GM21515 (cell line): Measurements from ENCODE around the gene ELFN1.

ENCODE experiments used
- ATAC-seq: cut with Tn5 transposase; IDR thresholded peaks from one replicate; pipeline ENCODE4 v1.9.1; 2021; ENCODE audit not compliant: unreplicated experiment

Gene ELFN1

DNA sequence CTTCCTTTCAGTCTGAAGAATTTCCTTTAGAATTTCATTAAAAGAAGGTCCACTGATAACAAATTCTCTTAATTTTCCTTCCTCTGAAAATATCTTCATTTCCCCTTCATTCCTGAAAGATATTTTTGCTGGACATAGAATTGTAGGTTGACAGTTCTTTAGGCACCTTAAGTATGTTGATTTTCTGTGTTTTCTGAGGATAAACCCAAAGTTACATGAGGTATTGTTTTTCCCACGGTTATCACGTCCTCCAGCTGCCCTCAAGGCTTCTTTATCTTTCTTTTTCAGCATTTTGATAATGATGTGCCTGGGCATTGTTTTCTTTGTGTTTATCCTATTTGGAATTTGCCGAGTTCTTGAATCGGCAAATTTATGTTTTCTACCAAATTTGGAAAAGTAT, 105.3 kb downstream of the ELFN1 start:
- no peak for ATAC-seq

DNA sequence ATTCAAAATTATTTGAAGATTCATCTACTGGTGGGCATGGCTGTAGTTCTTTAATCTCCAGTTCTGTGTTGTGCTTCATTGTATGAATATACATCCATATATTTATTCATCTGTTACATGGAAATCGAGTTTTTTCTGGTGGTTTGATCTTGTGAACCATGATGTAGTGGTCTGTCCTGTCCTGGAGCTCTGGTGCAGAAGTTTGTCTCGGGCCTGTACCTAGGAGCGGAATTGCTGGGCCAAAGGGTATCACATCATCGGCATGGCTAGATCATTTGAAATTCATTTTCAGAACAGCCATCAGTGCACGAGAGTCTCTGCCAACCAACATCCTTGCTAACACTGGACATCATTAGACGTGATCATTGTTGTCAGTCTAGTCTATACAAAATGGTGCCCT, 107.0 kb downstream of the ELFN1 start:
- no peak for ATAC-seq

DNA sequence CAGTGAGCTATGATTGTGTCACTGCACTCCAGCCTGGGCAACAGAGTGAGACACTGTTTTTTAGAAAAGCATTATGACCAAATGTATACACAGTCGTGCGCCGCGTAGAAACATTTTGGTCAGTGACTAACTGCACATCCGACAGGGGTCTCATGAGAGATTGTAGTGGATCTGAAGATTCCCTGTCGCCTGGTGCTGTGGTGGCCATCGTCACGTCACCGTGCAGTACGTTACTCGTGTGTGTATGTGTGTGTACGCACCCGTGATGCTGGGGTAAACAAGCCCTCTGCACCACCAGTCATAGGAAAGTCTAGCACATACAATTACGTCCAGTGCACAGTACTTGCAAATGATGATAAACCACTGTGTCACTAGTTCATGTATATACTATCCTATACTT, 109.4 kb downstream of the ELFN1 start:
- ATAC-seq, result no peak

DNA sequence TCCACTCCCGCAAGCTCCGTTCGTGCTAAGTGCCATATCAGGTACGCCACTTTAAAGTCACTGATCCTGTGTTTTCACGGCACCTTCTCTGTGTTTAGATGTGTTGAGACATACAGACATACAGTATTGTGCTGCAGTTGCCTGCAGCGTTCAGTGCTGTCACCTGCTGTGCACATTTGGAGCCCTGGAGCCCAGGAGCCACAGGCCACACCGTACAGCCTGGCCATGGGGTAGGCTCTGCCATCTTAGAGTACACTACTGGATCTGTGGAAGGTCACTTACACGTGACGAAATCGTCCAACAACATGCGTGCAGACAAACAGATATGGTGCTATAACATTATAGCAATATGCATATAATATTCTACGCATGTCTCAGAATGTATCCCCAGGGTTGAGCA, 111.3 kb downstream of the ELFN1 start:
- no peak for ATAC-seq

DNA sequence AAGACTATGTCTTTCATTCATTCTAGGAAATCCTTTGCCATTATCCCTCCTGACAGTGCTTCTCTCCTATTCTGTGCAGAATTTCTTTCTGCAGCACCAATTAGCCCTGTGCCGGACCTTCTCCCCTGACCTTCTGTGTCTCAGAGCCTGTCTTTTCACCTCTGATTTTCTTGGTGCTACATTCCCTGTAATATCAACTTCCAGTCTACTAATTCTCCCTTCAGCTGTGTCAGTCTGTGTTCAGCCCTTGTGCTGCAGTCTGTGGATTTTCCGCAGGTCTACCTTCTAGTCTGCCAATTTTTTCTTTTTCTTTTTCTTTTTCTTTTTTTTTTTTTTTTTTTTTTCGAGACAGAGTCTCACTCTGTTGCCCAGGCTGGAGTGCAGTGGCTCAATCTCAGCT, 115.8 kb downstream of the ELFN1 start:
- ATAC-seq, result no peak

DNA sequence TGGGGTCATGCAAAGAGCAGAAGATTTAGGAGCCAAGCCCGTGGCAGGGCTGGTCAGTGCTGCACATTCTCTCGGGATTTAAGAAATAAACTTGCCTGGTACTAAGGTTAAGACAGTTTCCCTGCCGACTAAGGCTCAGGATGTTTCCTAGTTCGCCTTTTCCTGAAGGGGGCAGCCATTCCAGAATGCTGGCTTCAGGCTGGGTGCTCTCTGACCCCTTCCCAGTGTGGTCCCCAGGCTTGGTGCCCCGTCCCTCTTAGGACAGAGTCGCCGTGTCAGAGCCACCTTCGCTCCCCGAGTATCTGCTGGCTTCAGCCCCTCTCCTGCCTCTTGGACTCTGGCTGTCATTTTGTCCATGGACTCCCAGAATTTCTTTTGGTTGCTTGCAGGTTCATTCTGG, 117.2 kb downstream of the ELFN1 start:
- no peak for ATAC-seq

DNA sequence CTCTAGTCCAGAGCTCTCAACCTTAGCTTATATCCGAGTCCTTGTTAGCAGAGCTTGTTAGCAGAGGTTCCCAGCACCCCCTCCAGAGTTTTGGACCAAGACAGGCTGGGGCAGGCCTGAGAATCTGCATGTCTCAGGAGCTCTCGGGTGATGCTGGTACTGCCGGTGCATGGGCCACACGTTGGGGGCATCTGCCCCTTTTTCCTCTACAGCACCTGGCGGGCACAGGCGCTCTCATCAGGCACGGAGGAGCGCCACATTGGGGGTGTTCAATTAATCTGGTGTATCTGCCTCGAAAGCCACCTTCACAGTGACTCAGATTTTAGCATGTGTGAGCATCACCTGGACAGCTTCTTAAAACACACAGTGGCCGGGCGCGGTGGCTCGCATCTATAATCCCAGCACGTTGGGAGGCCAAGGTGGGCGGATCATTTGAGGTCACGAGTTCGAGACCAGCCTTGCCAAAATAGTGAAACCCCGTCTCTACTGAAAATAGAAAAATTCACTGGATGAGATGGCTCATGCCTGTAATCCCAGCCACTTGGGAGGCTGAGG, 117.7 kb downstream of the ELFN1 start:
- ATAC-seq, result no peak

DNA sequence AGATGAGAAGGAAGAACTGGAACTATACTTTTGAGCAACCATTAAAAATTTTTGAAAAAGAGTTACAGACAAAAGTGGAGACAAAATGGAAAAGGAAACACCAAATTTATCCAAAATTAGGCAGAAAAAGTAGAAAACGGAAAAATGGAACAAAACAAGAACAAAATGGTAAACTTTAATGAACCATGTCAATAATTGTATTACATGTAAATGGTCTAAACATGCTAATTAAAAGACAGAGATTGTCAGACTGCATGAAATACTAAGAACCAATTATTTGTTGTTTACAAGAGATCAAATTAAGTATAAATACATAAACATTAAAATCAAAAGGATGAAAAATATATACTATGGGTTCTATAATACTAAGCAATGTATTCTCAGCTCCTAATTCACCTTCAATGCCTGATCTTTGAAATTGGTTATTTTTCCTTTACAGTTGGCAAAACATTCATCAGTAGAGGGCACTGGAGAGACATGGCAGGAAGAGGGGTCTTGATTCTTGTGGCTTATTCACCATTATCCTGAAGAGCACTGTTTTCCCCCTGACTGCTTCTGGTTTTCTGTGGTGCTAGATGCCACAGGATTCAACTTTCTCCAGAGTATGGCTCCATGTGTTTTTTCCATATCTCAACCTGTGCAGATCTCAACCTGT, 124.9 kb downstream of the ELFN1 start:
- no peak for ATAC-seq
